ENCODE results near the gene ZC3H8.

Gene ZC3H8

GRCh38 chr2:112164876-112165275, 90.0 kb downstream of the ZC3H8 start:
- DNase-seq (ENCODE audit: low read depth in 3 of 3), result no peak

- no peak for DNase-seq (ENCODE audit: low read depth in 3 of 3)
Observed at GRCh38 chr2:112163541-112163981, 91.3 kb downstream of the ZC3H8 start.

GRCh38 chr2:112162956-112163355, 91.9 kb downstream of the ZC3H8 start:
- DNase-seq (ENCODE audit: low read depth in 3 of 3), result no peak

GRCh38 chr2:112162341-112162740, 92.5 kb downstream of the ZC3H8 start:
- DNase-seq (ENCODE audit: low read depth in 3 of 3), result no peak

Data from stimulated activated CD4-positive, alpha-beta T cell treated with anti-CD3 and anti-CD28 coated beads, TNF-alpha, amount 100 ng/mL, for 24 hours (primary cell).